GM12878 (cell line): ENCODE results near the gene PELI1. TPM values are rescaled to one million over a fixed set of nuclear protein-coding genes. Genes with fewer than 3 reads are reported as not detected.

Source experiments
- BCL11A ChIP-seq: IDR thresholded peaks from 2 replicates; pipeline ENCODE4 v1.6.1; 2011; ENCODE audit warnings: low read depth, low read length
- BHLHE40 ChIP-seq, 2 experiments: fragments of 450-650 bp in 1 of 2; IDR thresholded peaks; 2 replicates each; pipeline ENCODE4 v1.6.1; 2011 to 2017; ENCODE audit warnings: low read depth in 2 of 2, borderline replicate concordance in 1 of 2, improper control_type of control experiment in 1 of 2, low read length in 1 of 2, mild to moderate bottlenecking in 1 of 2
- CHD2 ChIP-seq: IDR thresholded peaks from 2 replicates; pipeline ENCODE4 v1.6.1; 2011; ENCODE audit warnings: low read depth, low read length, improper control_type of control experiment, borderline replicate concordance
- CHD4 ChIP-seq: fragments of 200-600 bp; sonication (generic); IDR thresholded peaks from 2 replicates; pipeline ENCODE4 v1.6.1; 2016; ENCODE audit warnings: mild to moderate bottlenecking
- DPF2 ChIP-seq: fragments of 450-650 bp; IDR thresholded peaks from 2 replicates; pipeline ENCODE4 v1.6.1; 2017; ENCODE audit warnings: mild to moderate bottlenecking
- ETV6 ChIP-seq, 2 experiments: fragments of 450-650 bp in 1 of 2; IDR thresholded peaks in 1 of 2; conservative IDR thresholded peaks in 1 of 2; 2 replicates each; pipeline ENCODE4 v1.6.1; 2014; ENCODE audit warnings: antibody characterized with exemption in 1 of 2, borderline replicate concordance in 1 of 2, low read depth in 1 of 2, mild to moderate bottlenecking in 1 of 2, moderate library complexity in 1 of 2
- IRF4 ChIP-seq: IDR thresholded peaks from 2 replicates; pipeline ENCODE4 v1.6.1; 2011; ENCODE audit warnings: low read depth, low read length
- MTA3 ChIP-seq: IDR thresholded peaks from 2 replicates; pipeline ENCODE4 v1.6.1; 2012; ENCODE audit warnings: low read length, inconsistent platforms, borderline replicate concordance
- MYC ChIP-seq: IDR thresholded peaks from 2 replicates; pipeline ENCODE4 v1.6.1; 2011; ENCODE audit warnings: mild to moderate bottlenecking, low read length, moderate library complexity, inconsistent platforms; ENCODE audit not compliant: insufficient read depth, insufficient replicate concordance, insufficient read length, severe bottlenecking
- NR2C2 ChIP-seq: IDR thresholded peaks from 2 replicates; pipeline ENCODE4 v1.6.1; 2011; ENCODE audit warnings: borderline replicate concordance, low read depth; ENCODE audit not compliant: control insufficient read depth, insufficient read length
- PAX5 ChIP-seq: IDR thresholded peaks from 2 replicates; pipeline ENCODE4 v1.6.1; 2011; ENCODE audit warnings: low read depth, low read length, borderline replicate concordance
- RB1 ChIP-seq: fragments of 450-650 bp; formaldehyde crosslinking; IDR thresholded peaks from 2 replicates; pipeline ENCODE4 v1.6.1; 2017; ENCODE audit warnings: mild to moderate bottlenecking, borderline replicate concordance
- SREBF1 ChIP-seq: IDR thresholded peaks from 2 replicates; pipeline ENCODE4 v1.6.1; 2012; ENCODE audit warnings: mild to moderate bottlenecking, low read length
- WRNIP1 ChIP-seq: IDR thresholded peaks from 2 replicates; pipeline ENCODE4 v1.6.1; 2011; ENCODE audit warnings: low read depth, low read length, improper control_type of control experiment, borderline replicate concordance
- polyA plus RNA-seq, 11 experiments: library from polyadenylated mRNA; depleted of rRNA in 4 of 11; unstranded in 6 of 11; stranded (reverse) in 5 of 11; fragments of >200 nt; fragmentation: Nextera tagmentation in 4 of 11; fragmentation: Illumina TruSeq in 1 of 11; extraction: Ambion mirVana in 4 of 11; extraction: Trizol in 1 of 11; gene quantifications; 1 replicate in 1 of 11; 2 replicates in 10 of 11; pipeline versions ENCODE4 v1.2.1 to v1.2.3, GENCODE V29; 2011 to 2016; ENCODE audit warnings: inconsistent platforms in 2 of 11, missing spikeins in 2 of 11, low read depth in 1 of 11
- total RNA-seq, 4 experiments: library from RNA; depleted of rRNA in 3 of 4; stranded (reverse); fragments of >200 nt in 3 of 4; fragmentation: Illumina TruSeq in 1 of 4; extraction: Trizol in 1 of 4; gene quantifications; 2 replicates each; pipeline versions ENCODE4 v1.2.1 to v1.2.3, GENCODE V29; 2013 to 2021
- TF ChIP-seq, protein P1 (sequence below): fragments of 450-650 bp; IDR thresholded peaks from 2 replicates; pipeline ENCODE4 v1.6.1; 2016; ENCODE audit warnings: mild to moderate bottlenecking
- TF ChIP-seq, protein P2 (sequence below): fragments of 450-650 bp; IDR thresholded peaks from 2 replicates; pipeline ENCODE4 v1.6.1; 2017; ENCODE audit warnings: borderline replicate concordance
- TF ChIP-seq, protein P3 (sequence below): fragments of 150-350 bp; IDR thresholded peaks from 2 replicates; pipeline ENCODE4 v1.6.1; 2014; ENCODE audit warnings: mild to moderate bottlenecking, low read depth, low read length
- TF ChIP-seq, protein P4 (sequence below): fragments of 450-650 bp; formaldehyde crosslinking; IDR thresholded peaks from 2 replicates; pipeline ENCODE4 v1.4.0; 2022; ENCODE audit warnings: mild to moderate bottlenecking, moderate library complexity

Gene PELI1
- total and polyA plus RNA-seq, 10 of the 15 experiments (the other 5 are each of a cell fraction or from before 2014, with no cell fraction given), result 12.1 to 92.0 (median 39.8) TPM

DNA sequence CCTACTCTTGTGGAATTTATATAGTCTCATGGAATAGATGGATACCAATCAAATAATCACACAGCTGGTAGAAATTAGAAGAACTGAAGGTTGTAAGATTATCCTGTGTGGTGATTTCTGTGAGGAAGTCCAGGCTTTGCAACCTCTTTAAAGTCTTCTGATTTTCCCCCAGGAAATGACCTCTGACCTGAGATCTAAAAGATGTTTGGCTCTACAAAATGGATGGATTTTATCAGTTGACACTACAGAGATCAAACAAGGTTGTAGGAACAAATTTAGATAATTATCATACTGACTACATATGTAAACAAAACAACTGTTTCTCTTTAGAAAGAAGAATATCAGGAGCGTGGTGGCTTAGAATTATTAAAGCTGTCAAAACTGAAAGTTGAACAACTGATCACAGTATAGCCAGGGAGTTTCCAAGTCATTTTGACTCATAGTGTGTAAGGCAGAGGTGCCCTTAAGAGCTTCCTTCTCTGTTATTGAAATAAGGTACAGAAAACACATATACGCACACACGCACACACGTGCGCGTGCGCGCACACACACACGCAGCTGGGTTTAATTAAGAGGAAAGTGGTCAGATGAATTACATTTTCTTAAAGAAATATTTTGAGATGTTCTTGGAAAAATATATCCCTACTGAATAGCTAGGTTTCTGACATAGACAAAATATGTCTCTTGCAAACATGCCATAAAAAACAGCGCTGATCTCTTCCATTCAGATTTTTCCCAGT lies 35.5 kb upstream of the PELI1 start (continued):
- TF ChIP-seq ETV6 (conservative IDR thresholded peaks at IDR 0.05 in 1 of 2, IDR thresholded peaks at IDR 0.05 in 1 of 2; ENCODE audit: borderline replicate concordance in 1 of 2, low read depth in 1 of 2) (peak in 1 of 2 experiments; percentile 47; a peak in 1 of 4 replicates), IRF4 (peak; percentile 68; the same call in 1 of the 2 replicates), RB1 (no peak), CHD2 (peak; percentile 31; the same call in 1 of the 2 replicates), NR2C2 (no peak), DPF2 (peak; percentile 80), WRNIP1 (no peak), SREBF1 (no peak), MYC (no peak), CHD4 (no peak), BCL11A (peak; percentile 75), MTA3 (peak; percentile 84), BHLHE40 (IDR thresholded peaks at IDR 0.05; ENCODE audit: borderline replicate concordance in 1 of 2, low read depth in 2 of 2, low read length in 1 of 2) (peak; percentile 92 to 93), PAX5 (peak; percentile 40; the same call in 1 of the 2 replicates)
- TF ChIP-seq, protein P1, sequence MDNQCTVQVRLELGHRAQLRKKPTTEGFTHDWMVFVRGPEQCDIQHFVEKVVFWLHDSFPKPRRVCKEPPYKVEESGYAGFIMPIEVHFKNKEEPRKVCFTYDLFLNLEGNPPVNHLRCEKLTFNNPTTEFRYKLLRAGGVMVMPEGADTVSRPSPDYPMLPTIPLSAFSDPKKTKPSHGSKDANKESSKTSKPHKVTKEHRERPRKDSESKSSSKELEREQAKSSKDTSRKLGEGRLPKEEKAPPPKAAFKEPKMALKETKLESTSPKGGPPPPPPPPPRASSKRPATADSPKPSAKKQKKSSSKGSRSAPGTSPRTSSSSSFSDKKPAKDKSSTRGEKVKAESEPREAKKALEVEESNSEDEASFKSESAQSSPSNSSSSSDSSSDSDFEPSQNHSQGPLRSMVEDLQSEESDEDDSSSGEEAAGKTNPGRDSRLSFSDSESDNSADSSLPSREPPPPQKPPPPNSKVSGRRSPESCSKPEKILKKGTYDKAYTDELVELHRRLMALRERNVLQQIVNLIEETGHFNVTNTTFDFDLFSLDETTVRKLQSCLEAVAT, result peak; percentile 96
- TF ChIP-seq, protein P2, sequence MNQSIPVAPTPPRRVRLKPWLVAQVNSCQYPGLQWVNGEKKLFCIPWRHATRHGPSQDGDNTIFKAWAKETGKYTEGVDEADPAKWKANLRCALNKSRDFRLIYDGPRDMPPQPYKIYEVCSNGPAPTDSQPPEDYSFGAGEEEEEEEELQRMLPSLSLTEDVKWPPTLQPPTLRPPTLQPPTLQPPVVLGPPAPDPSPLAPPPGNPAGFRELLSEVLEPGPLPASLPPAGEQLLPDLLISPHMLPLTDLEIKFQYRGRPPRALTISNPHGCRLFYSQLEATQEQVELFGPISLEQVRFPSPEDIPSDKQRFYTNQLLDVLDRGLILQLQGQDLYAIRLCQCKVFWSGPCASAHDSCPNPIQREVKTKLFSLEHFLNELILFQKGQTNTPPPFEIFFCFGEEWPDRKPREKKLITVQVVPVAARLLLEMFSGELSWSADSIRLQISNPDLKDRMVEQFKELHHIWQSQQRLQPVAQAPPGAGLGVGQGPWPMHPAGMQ, result no peak
- TF ChIP-seq, protein P3, sequence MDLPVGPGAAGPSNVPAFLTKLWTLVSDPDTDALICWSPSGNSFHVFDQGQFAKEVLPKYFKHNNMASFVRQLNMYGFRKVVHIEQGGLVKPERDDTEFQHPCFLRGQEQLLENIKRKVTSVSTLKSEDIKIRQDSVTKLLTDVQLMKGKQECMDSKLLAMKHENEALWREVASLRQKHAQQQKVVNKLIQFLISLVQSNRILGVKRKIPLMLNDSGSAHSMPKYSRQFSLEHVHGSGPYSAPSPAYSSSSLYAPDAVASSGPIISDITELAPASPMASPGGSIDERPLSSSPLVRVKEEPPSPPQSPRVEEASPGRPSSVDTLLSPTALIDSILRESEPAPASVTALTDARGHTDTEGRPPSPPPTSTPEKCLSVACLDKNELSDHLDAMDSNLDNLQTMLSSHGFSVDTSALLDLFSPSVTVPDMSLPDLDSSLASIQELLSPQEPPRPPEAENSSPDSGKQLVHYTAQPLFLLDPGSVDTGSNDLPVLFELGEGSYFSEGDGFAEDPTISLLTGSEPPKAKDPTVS, result no peak
- TF ChIP-seq, protein P4, sequence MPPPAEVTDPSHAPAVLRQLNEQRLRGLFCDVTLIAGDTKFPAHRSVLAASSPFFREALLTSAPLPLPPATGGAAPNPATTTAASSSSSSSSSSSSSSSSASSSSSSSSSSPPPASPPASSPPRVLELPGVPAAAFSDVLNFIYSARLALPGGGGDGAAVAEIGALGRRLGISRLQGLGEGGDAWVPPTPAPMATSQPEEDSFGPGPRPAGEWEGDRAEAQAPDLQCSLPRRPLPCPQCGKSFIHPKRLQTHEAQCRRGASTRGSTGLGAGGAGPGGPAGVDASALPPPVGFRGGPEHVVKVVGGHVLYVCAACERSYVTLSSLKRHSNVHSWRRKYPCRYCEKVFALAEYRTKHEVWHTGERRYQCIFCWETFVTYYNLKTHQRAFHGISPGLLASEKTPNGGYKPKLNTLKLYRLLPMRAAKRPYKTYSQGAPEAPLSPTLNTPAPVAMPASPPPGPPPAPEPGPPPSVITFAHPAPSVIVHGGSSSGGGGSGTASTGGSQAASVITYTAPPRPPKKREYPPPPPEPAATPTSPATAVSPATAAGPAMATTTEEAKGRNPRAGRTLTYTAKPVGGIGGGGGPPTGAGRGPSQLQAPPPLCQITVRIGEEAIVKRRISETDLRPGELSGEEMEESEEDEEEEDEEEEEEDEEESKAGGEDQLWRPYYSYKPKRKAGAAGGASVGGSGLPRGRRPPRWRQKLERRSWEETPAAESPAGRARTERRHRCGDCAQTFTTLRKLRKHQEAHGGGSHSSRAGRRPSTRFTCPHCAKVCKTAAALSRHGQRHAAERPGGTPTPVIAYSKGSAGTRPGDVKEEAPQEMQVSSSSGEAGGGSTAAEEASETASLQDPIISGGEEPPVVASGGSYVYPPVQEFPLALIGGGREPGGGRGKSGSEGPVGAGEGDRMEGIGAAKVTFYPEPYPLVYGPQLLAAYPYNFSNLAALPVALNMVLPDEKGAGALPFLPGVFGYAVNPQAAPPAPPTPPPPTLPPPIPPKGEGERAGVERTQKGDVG, result no peak
